ENCODE measurements around the gene F13A1.

GRCh38 chr6:6305575-6305974 lies 14.9 kb downstream of the F13A1 start:
- no peak for TF ChIP-seq POLR2AphosphoS5 (IDR thresholded peaks at IDR 0.05; ENCODE audit: low read depth, low read length)
- TF ChIP-seq REST (IDR thresholded peaks at IDR 0.05; ENCODE audit: insufficient read depth in 1 of 2, low read depth in 2 of 2, low read length in 2 of 2): no peak
